Stomach (tissue), 9 donors: ENCODE data around the gene CMYA5. TPM values are rescaled to one million over a fixed set of nuclear protein-coding genes. Genes with fewer than 3 reads are reported as not detected.
"Not testable (repeated sequence)": the region's sequence is repeated elsewhere in the genome, so short reads cannot be mapped to it uniquely, and the experiment has no call there.

Experiments used
- DNase-seq, 2 donors: peaks; one replicate each; pipeline versions ENCODE4 v3.0.0 to v3.0.0-alpha.2; 2013 to 2019
- H3K27ac ChIP-seq, 5 donors: fragments of 200-600 bp in 4 of 5; sonication (generic) in 4 of 5; one replicate each; pipeline ENCODE4 v1.5.1; 2013 to 2019; ENCODE audit warnings: mild to moderate bottlenecking in 1 of 5, moderate library complexity in 1 of 5
- H3K27me3 ChIP-seq, 3 donors: fragments of 200-600 bp; sonication (generic); one replicate each; pipeline ENCODE4 v1.5.1; 2017 to 2019; ENCODE audit warnings: mixed run types in 1 of 3
- H3K36me3 ChIP-seq, 4 donors: fragments of 200-600 bp; sonication (generic); 1 replicate in 3 of 4; 2 replicates in 1 of 4; pipeline ENCODE4 v1.5.1; 2016 to 2019
- H3K4me1 ChIP-seq, 4 donors: fragments of 200-600 bp; sonication (generic); one replicate each; pipeline ENCODE4 v1.5.1; 2016 to 2019
- H3K4me3 ChIP-seq, 4 donors: fragments of 200-600 bp; sonication (generic) in 3 of 4; one replicate each; pipeline ENCODE4 v1.5.1; 2016 to 2019; ENCODE audit warnings: mild to moderate bottlenecking in 1 of 4
- H3K9me3 ChIP-seq, 4 donors: fragments of 200-600 bp; sonication (generic); one replicate each; pipeline ENCODE4 v1.5.1; 2016 to 2019
- EP300 ChIP-seq: sonication (generic); formaldehyde crosslinking; IDR thresholded peaks from one replicate; pipeline ENCODE4 v1.6.1; 2017; ENCODE audit warnings: antibody characterized with exemption
- POLR2A ChIP-seq, 4 donors: fragments of 450-650 bp; IDR thresholded peaks; one replicate each; pipeline ENCODE4 v1.6.1; 2016; ENCODE audit warnings: antibody characterized with exemption in 4 of 4, control low read depth in 2 of 4, mild to moderate bottlenecking in 1 of 4, moderate library complexity in 1 of 4
- POLR2AphosphoS5 ChIP-seq, 3 donors: sonication (generic); formaldehyde crosslinking; IDR thresholded peaks; one replicate each; pipeline ENCODE4 v1.6.1; 2016; ENCODE audit warnings: antibody characterized with exemption in 3 of 3
- WGBS, 5 donors: extraction: QIAGEN DNeasy Blood & Tissue Kit in 3 of 5; methylation state at CpG; one replicate each; pipeline versions ENCODE4 v1.1.5 to v1.1.7; 2013 to 2018; 5-methylcytosine and 5-hydroxymethylcytosine counted together
- intact Hi-C: fragments of 100-400 bp; cut with DNase I; formaldehyde crosslinking; loops from one replicate; pipeline ENCODE4 v1.15.1; 2023; ENCODE audit warnings: low total_unique reads
- polyA plus RNA-seq, 3 donors: library from polyadenylated mRNA; stranded (reverse); fragments of 200-250 nt; gene quantifications; one replicate each; pipeline ENCODE4 v1.2.3, GENCODE V29; 2013
- total RNA-seq, 5 donors: library from RNA; depleted of rRNA; stranded (reverse); fragments of >200 nt; gene quantifications; one replicate each; pipeline versions ENCODE4 v1.1.0 to v1.2.3, GENCODE V29; 2014 to 2016
- TF ChIP-seq, protein P1 (sequence below), 7 experiments: fragments of 450-650 bp in 4 of 7; fragments of 200-600 bp in 3 of 7; sonication (generic) in 3 of 7; IDR thresholded peaks; one replicate each; pipeline ENCODE4 v1.5.1; 2016 to 2019; ENCODE audit warnings: antibody characterized with exemption in 7 of 7, control low read depth in 2 of 7, mild to moderate bottlenecking in 1 of 7
- donor health status: healthy with polysubstance abuse.
- donor health status: Bipolar disorder and iron deficiency.
- donor health status: healthy.

The CMYA5 gene
- total and polyA plus RNA-seq, 8 donors = under 0.01 to 13.8 (median 3.4) TPM

DNA sequence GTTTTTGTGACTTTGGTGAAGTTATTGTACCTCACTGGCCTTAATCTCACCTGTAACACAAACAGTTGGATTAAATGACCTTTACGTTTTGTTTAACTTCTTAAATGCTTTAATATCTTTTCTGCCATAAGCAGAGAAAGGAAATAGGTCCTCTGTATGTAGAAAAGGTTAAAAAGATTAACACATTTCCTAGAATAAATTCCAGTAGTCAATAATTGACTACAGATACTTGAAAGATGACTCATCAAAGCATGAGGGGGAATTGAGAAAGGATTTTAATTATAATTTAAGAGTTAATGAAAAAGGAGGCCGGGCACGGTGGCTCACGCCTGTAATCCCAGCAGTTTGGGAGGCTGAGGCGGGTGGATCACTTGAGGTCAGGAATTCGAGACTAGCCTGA, 35.8 kb upstream of the CMYA5 start:
- Histone ChIP-seq H3K9me3 (no peaks in the 10 kb centered on the region), H3K4me1 (no peaks in the 10 kb centered on the region), H3K27me3 (no peaks in the 10 kb centered on the region), H3K4me3 (no peak overlapping the region), H3K27ac (no peak overlapping the region), H3K36me3 (peaks cover 6 to 58% (median 40%) of the 10 kb centered on the region in 4 donors)
- 85 to 92% (median 89%) methylated on average over 6 of the region's 6 CpGs for whole genome bisulfite sequencing, 5 donors
- DNase-seq = no peak
- intact Hi-C loops = no loop called here
- no peak for TF ChIP-seq EP300
- TF ChIP-seq, protein P1, sequence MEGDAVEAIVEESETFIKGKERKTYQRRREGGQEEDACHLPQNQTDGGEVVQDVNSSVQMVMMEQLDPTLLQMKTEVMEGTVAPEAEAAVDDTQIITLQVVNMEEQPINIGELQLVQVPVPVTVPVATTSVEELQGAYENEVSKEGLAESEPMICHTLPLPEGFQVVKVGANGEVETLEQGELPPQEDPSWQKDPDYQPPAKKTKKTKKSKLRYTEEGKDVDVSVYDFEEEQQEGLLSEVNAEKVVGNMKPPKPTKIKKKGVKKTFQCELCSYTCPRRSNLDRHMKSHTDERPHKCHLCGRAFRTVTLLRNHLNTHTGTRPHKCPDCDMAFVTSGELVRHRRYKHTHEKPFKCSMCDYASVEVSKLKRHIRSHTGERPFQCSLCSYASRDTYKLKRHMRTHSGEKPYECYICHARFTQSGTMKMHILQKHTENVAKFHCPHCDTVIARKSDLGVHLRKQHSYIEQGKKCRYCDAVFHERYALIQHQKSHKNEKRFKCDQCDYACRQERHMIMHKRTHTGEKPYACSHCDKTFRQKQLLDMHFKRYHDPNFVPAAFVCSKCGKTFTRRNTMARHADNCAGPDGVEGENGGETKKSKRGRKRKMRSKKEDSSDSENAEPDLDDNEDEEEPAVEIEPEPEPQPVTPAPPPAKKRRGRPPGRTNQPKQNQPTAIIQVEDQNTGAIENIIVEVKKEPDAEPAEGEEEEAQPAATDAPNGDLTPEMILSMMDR (IDR thresholded peaks at IDR 0.05) = no peak
- no peak for TF ChIP-seq POLR2A (IDR thresholded peaks at IDR 0.05)
- no peak for TF ChIP-seq POLR2AphosphoS5 (IDR thresholded peaks at IDR 0.05)

DNA sequence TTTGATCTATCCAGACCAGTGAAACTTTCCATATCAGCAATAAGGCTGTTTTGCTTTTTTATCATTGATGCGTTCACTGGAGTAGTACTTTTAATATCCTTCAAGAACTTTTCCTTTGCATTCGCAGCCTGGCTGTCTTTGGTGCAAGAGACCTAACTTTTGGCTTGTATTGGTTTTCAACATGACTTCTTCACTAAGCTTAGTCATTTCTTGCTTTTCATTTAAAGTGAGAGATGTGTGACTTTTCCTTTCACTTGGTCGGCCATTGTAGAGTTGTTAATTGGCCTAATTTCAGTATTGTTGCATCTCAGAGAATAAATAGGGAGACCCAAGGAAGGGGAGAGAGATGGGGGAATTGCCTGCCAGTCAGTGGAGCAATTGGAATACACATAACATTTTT, 26.4 kb upstream of the CMYA5 start:
- H3K4me3 ChIP-seq = no peak overlapping the region
- H3K36me3 ChIP-seq = peaks cover 7 to 59% (median 54%) of the 10 kb centered on the region in 4 donors
- H3K9me3 ChIP-seq = no peaks in the 10 kb centered on the region
- H3K27ac ChIP-seq = no peak overlapping the region
- DNase-seq = no peak
- H3K4me1 ChIP-seq = no peaks in the 10 kb centered on the region
- no peaks in the 10 kb centered on the region for H3K27me3 ChIP-seq
- TF ChIP-seq POLR2A (IDR thresholded peaks at IDR 0.05) = no peak
- TF ChIP-seq, protein P1 (IDR thresholded peaks at IDR 0.05) = no peak
- no peak for TF ChIP-seq POLR2AphosphoS5 (IDR thresholded peaks at IDR 0.05)
- TF ChIP-seq EP300 = no peak
- 77 to 92% (median 90%) methylated on average over 3 of the region's 3 CpGs for WGBS, 5 donors
- intact Hi-C loops = no loop called here

DNA sequence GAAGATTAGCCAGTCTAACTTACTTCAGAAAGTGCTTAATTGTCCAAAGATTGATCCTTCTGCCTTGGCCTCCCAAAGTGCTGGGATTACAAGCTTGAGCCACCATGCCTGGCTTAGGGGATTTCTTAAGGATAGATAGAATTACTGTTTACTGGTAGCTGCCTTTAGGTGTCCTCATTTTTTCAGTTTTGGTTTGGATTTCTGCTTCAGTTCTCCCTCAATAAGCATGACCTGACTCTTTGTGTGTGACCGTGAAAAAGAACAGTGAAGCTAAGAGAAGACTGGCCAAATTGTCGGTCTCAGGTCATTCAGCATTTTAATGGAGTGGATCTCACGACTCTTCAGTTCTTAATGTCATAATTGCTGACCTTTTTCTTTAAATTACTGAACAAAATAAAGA, 22.9 kb upstream of the CMYA5 start:
- TF ChIP-seq, protein P1 (IDR thresholded peaks at IDR 0.05) = no peak
- TF ChIP-seq EP300 (no peak), POLR2A (IDR thresholded peaks at IDR 0.05) (no peak), POLR2AphosphoS5 (IDR thresholded peaks at IDR 0.05) (no peak)

GRCh38 chr5:79672392-79672791, 17.2 kb upstream of the CMYA5 start:
- Histone ChIP-seq H3K27ac (no peak overlapping the region), H3K9me3 (no peaks in the 10 kb centered on the region), H3K4me1 (no peaks in the 10 kb centered on the region), H3K4me3 (no peak overlapping the region), H3K36me3 (peaks cover 0 to 74% (median 64%) of the 10 kb centered on the region in 4 donors), H3K27me3 (no peaks in the 10 kb centered on the region)
- intact Hi-C loops = no loop called here
- WGBS, 5 donors = 92 to 95% (median 94%) methylated on average over 2 of the region's 2 CpGs
- TF ChIP-seq POLR2A (IDR thresholded peaks at IDR 0.05) = no peak
- TF ChIP-seq, protein P1 (IDR thresholded peaks at IDR 0.05) = no peak
- no peak for TF ChIP-seq POLR2AphosphoS5 (IDR thresholded peaks at IDR 0.05)
- TF ChIP-seq EP300 = no peak
- no peak for DNase-seq

More for the DNA sequence above, 22.9 kb upstream of the CMYA5 start:
- Histone ChIP-seq H3K4me1 (no peaks in the 10 kb centered on the region), H3K4me3 (no peak overlapping the region), H3K27ac (no peak overlapping the region), H3K27me3 (no peaks in the 10 kb centered on the region), H3K36me3 (peaks cover 0 to 64% (median 60%) of the 10 kb centered on the region in 4 donors), H3K9me3 (no peaks in the 10 kb centered on the region)
- intact Hi-C loops = no loop called here
- 88 to 94% (median 92%) methylated on average over 3 of the region's 3 CpGs for WGBS, 5 donors
- DNase-seq = no peak

DNA sequence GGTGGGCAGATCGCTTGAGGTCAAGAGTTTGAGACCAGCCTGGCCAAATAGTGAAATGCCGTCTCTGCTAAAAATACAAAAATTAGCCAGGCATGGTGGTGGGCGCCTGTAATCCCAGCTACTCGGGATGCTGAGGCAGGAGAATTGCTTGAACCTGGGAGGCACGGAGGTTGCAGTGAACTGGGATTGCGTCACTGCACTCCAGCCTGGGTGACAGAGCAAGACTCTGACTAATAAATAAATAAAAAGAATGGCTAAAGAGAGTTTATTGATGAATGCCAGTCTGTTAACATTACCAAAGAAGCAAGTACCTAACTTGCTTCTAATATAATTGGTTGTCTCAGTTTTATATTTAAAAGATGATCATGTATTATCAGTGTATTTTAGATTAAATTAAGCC, 13.3 kb upstream of the CMYA5 start:
- H3K36me3 ChIP-seq = peaks cover 0 to 84% (median 69%) of the 10 kb centered on the region in 4 donors
- H3K4me3 ChIP-seq, DNase-seq, H3K4me1 ChIP-seq, H3K9me3 ChIP-seq, H3K27ac ChIP-seq, H3K27me3 ChIP-seq, intact Hi-C loops: not testable (repeated sequence)
- 92 to 96% (median 96%) methylated on average over 6 of the region's 6 CpGs for WGBS, 5 donors

- H3K9me3 ChIP-seq, DNase-seq, H3K4me3 ChIP-seq, H3K27me3 ChIP-seq, H3K27ac ChIP-seq, H3K4me1 ChIP-seq, intact Hi-C loops: not testable (repeated sequence)
- peaks cover 24 to 94% (median 84%) of the 10 kb centered on the region in 4 donors for H3K36me3 ChIP-seq
- WGBS, 5 donors = 76 to 86% (median 80%) methylated on average over 3 of the region's 3 CpGs
These were observed 7.5 kb upstream of the CMYA5 start for GRCh38 chr5:79682102-79682501.
